ENCODE data around the gene ARMC7. TPM values are rescaled to one million over a fixed set of nuclear protein-coding genes. Genes with fewer than 3 reads are reported as not detected.
"Not testable (repeated sequence)": the region's sequence is repeated elsewhere in the genome, so short reads cannot be mapped to it uniquely, and the experiment has no call there.

ARMC7 gene
- total RNA-seq, 1 experiment from 2014 or later = 26.0 TPM

GRCh38 chr17:75131278-75132017 is 21.7 kb downstream of the ARMC7 start, which contains the start of gene NT5C:
NT5C (minus strand) TSS chr17:75131742; CDS start chr17:75131707, 35 bp downstream.
- H3K4me3 ChIP-seq (ENCODE audit: low read depth, low read length) = peak within 1 kb of the TSS; percentile 85
- Mint-ChIP-seq H3K4me3 (ENCODE audit: unreplicated experiment) (peak within 1 kb of the TSS; percentile 93), H3K9me3 (ENCODE audit: unreplicated experiment) (no peaks in the 10 kb centered on the region), H3K27ac (ENCODE audit: unreplicated experiment) (peak within 1 kb of the TSS; percentile 91), H3K27me3 (ENCODE audit: insufficient read depth, unreplicated experiment) (no peaks in the 10 kb centered on the region), H3K36me3 (ENCODE audit: insufficient read depth, unreplicated experiment) (peaks cover 73% of the 10 kb centered on the region), H3K4me1 (ENCODE audit: low read depth, unreplicated experiment) (peaks cover 8% of the 10 kb centered on the region)
- TF ChIP-seq, protein P1, sequence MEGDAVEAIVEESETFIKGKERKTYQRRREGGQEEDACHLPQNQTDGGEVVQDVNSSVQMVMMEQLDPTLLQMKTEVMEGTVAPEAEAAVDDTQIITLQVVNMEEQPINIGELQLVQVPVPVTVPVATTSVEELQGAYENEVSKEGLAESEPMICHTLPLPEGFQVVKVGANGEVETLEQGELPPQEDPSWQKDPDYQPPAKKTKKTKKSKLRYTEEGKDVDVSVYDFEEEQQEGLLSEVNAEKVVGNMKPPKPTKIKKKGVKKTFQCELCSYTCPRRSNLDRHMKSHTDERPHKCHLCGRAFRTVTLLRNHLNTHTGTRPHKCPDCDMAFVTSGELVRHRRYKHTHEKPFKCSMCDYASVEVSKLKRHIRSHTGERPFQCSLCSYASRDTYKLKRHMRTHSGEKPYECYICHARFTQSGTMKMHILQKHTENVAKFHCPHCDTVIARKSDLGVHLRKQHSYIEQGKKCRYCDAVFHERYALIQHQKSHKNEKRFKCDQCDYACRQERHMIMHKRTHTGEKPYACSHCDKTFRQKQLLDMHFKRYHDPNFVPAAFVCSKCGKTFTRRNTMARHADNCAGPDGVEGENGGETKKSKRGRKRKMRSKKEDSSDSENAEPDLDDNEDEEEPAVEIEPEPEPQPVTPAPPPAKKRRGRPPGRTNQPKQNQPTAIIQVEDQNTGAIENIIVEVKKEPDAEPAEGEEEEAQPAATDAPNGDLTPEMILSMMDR (IDR thresholded peaks at IDR 0.05; ENCODE audit: insufficient read depth in 1 of 2, low read depth in 1 of 2, low read length in 1 of 2, severe bottlenecking in 1 of 2, unreplicated experiment in 1 of 2) = peak; percentile 68 to 86
- peaks cover 19% of the 10 kb centered on the region for H3K4me1 ChIP-seq
- no TSS peak for BruUV-seq (replicated peaks)
- H3K9me3 ChIP-seq = no peaks in the 10 kb centered on the region
- ChIA-PET POLR2A (interaction anchor here (0.6 to 1.3 kb wide), 8 partner anchors 22 to 835 kb away, joined by 3 to 10 read pairs (median 4); partner anchors contain the start of genes ARMC7, MIF4GD and SLC16A5), CTCF (interaction anchor here (0.6 to 3.7 kb wide), 12 partner anchors 13 to 1251 kb away, joined by 3 to 30 read pairs (median 4); partner anchors contain the start of genes ARMC7, MRPL58 and SLC16A5)
- peak; percentile 86 to 92 for DNase-seq
- peaks cover 6% of the 10 kb centered on the region for H3K36me3 ChIP-seq (ENCODE audit: control insufficient read depth, insufficient read depth, low read length)
- intact Hi-C loops (cut with micrococcal nuclease; ENCODE audit: unreplicated experiment) = loop anchor here (1.0 to 5.0 kb wide), 4 partner anchors 17 to 71 kb away; partner anchors contain the start of gene JPT1
- H3K27me3 ChIP-seq (replicated peaks; ENCODE audit: control insufficient read depth, insufficient read depth, low read length) = no peaks in the 10 kb centered on the region

DNA sequence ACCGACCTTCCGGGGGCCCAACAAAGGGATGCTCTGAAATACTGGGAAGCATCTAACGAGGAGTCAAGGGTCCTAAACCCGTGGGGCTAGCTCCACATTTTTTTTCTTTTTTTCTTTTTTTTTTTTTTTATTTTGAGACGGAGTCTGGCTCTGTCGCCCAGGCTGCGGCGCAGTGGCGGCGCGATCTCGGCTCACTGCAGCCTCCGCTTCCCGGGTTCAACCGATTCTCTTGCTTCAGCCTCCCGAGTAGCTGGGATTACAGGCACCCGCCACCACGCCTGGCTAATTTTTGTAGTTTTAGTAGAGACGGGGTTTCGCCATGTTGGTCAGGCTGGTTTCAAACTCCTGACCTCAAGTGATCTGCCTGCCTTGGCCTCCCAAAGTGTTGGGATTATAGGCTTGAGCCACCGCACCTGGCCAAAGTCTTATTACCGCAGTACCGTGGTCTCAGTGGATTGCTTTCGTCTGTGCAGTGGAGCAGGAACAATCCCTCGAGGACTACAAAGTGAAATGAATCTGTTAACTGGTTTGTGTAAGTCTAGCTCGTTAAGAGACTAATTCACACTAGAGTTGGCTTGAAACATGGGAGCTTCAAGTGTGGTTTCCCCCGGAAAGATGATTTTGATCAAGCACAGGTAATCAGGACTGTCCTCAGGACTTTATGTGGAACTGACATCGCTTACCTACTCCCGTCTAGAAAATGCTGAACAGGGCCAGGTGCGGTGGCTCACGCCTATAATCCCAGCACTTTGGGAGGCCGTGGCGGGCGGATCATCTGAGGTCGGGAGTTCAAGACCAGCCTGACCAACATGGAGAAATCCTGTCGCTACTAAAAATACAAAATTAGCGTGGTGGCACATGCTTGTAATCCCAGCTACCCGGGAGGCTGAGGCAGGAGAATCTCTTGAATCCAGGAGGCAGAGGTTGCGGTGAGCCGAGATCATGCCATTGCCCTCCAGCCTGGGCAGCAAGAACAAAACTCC is 22.5 kb downstream of the ARMC7 start:
- peak overlapping the region; percentile 91 for H3K27ac Mint-ChIP-seq (ENCODE audit: unreplicated experiment)
- DNase-seq; H3K4me1 Mint-ChIP-seq (ENCODE audit: low read depth, unreplicated experiment); H3K9me3 Mint-ChIP-seq (ENCODE audit: unreplicated experiment); H3K27me3 Mint-ChIP-seq (ENCODE audit: insufficient read depth, unreplicated experiment); H3K9me3 ChIP-seq; H3K27me3 ChIP-seq (replicated peaks; ENCODE audit: control insufficient read depth, insufficient read depth, low read length); H3K36me3 ChIP-seq (ENCODE audit: control insufficient read depth, insufficient read depth, low read length): not testable (repeated sequence)
- TSS peak; percentile 30 for BruUV-seq (replicated peaks)
- POLR2A ChIA-PET = interaction anchor here (0.5 to 1.3 kb wide), 3 partner anchors 261 to 836 kb away, joined by 3 to 4 read pairs (median 3); no protein-coding TSS in a partner anchor
- CTCF ChIA-PET = interaction anchor here (0.6 to 3.7 kb wide), 6 partner anchors 14 to 1250 kb away, joined by 3 to 30 read pairs (median 4); partner anchors contain the start of gene MRPL58
- H3K4me3 Mint-ChIP-seq (ENCODE audit: unreplicated experiment) = peak overlapping the region; percentile 93
- peak overlapping the region; percentile 85 for H3K4me3 ChIP-seq (ENCODE audit: low read depth, low read length)
- peaks cover 19% of the 10 kb centered on the region for H3K4me1 ChIP-seq
- peaks cover 80% of the 10 kb centered on the region for H3K36me3 Mint-ChIP-seq (ENCODE audit: insufficient read depth, unreplicated experiment)
- intact Hi-C loops (cut with micrococcal nuclease; ENCODE audit: unreplicated experiment) = loop anchor here (5.0 kb wide), 1 partner anchor 70 kb away; no protein-coding TSS in a partner anchor

GRCh38 chr17:75133001-75133400 is 23.2 kb downstream of the ARMC7 start:
- H3K36me3 ChIP-seq (ENCODE audit: control insufficient read depth, insufficient read depth, low read length) = peaks cover 6% of the 10 kb centered on the region
- Mint-ChIP-seq H3K4me3 (ENCODE audit: unreplicated experiment) (no peak overlapping the region), H3K27ac (ENCODE audit: unreplicated experiment) (no peak overlapping the region)

GRCh38 chr17:75133607-75134347 is 24.0 kb downstream of the ARMC7 start:
- intact Hi-C loops (cut with micrococcal nuclease; ENCODE audit: unreplicated experiment) = loop anchor here (5.0 kb wide), 1 partner anchor 69 kb away; no protein-coding TSS in a partner anchor
- not testable (repeated sequence) for H3K4me1 Mint-ChIP-seq (ENCODE audit: low read depth, unreplicated experiment); BruUV-seq (replicated peaks); H3K9me3 ChIP-seq; H3K4me3 ChIP-seq (ENCODE audit: low read depth, low read length); H3K27me3 Mint-ChIP-seq (ENCODE audit: insufficient read depth, unreplicated experiment); H3K36me3 ChIP-seq (ENCODE audit: control insufficient read depth, insufficient read depth, low read length); H3K27me3 ChIP-seq (replicated peaks; ENCODE audit: control insufficient read depth, insufficient read depth, low read length); H3K9me3 Mint-ChIP-seq (ENCODE audit: unreplicated experiment); H3K4me3 Mint-ChIP-seq (ENCODE audit: unreplicated experiment)
- DNase-seq = peak; percentile 35 to 60
- POLR2A ChIA-PET = interaction anchor here (0.6 to 0.7 kb wide), 2 partner anchors 42 to 47 kb away, joined by 3 to 6 read pairs; no protein-coding TSS in a partner anchor
- peak overlapping the region; percentile 41 for H3K27ac Mint-ChIP-seq (ENCODE audit: unreplicated experiment)
- peaks cover 88% of the 10 kb centered on the region for H3K36me3 Mint-ChIP-seq (ENCODE audit: insufficient read depth, unreplicated experiment)
- peaks cover 19% of the 10 kb centered on the region for H3K4me1 ChIP-seq
- CTCF ChIA-PET = interaction anchor here (0.6 kb wide), 2 partner anchors 58 to 202 kb away, joined by 3 to 5 read pairs; no protein-coding TSS in a partner anchor

More at GRCh38 chr17:75133001-75133400, 23.2 kb downstream of the ARMC7 start:
- CTCF ChIA-PET = interaction anchor here (0.6 kb wide), 1 partner anchor 57 kb away, joined by 5 read pairs; no protein-coding TSS in a partner anchor
- H3K4me1 Mint-ChIP-seq (ENCODE audit: low read depth, unreplicated experiment) = peaks cover 8% of the 10 kb centered on the region
- TF ChIP-seq, protein P1 (IDR thresholded peaks at IDR 0.05; ENCODE audit: insufficient read depth in 1 of 2, low read depth in 1 of 2, low read length in 1 of 2, severe bottlenecking in 1 of 2, unreplicated experiment in 1 of 2) = no peak
- BruUV-seq (replicated peaks) = no TSS peak
- H3K4me1 ChIP-seq = peaks cover 19% of the 10 kb centered on the region
- H3K36me3 Mint-ChIP-seq (ENCODE audit: insufficient read depth, unreplicated experiment) = peaks cover 85% of the 10 kb centered on the region
- intact Hi-C loops (cut with micrococcal nuclease; ENCODE audit: unreplicated experiment) = loop anchor here (5.0 kb wide), 1 partner anchor 69 kb away; no protein-coding TSS in a partner anchor
- no peaks in the 10 kb centered on the region for H3K9me3 ChIP-seq
- H3K9me3 Mint-ChIP-seq (ENCODE audit: unreplicated experiment) = no peaks in the 10 kb centered on the region
- DNase-seq = no peak
- H3K4me3 ChIP-seq (ENCODE audit: low read depth, low read length) = no peak overlapping the region
- H3K27me3 ChIP-seq (replicated peaks; ENCODE audit: control insufficient read depth, insufficient read depth, low read length) = no peaks in the 10 kb centered on the region
- no peaks in the 10 kb centered on the region for H3K27me3 Mint-ChIP-seq (ENCODE audit: insufficient read depth, unreplicated experiment)
- POLR2A ChIA-PET = no interaction called here
